ENCODE data around the gene MYBPC3. TPM values are rescaled to one million over a fixed set of nuclear protein-coding genes. Genes with fewer than 3 reads are reported as not detected.

Gene MYBPC3
- total RNA-seq, 1 experiment from 2014 or later, result 0.67 TPM

- Histone ChIP-seq H3K27me3 (ENCODE audit: low read length) (no peaks in the 10 kb centered on the region), H3K9me3 (ENCODE audit: low read length) (no peaks in the 10 kb centered on the region), H3K4me2 (ENCODE audit: low read depth, low read length, poor library complexity, severe bottlenecking) (peak within 1 kb of the TSS; percentile 84), H3K9me2 (replicated peaks; ENCODE audit: insufficient read depth, low read length) (no peaks in the 10 kb centered on the region), H3K9ac (ENCODE audit: low read length) (peak within 1 kb of the TSS; percentile 90), H3K4me3 (ENCODE audit: low read length) (peak within 1 kb of the TSS; percentile 84), H4K20me1 (ENCODE audit: insufficient read depth, low read depth, low read length) (peaks cover 17% of the 10 kb centered on the region), H3K79me2 (ENCODE audit: low read length) (peaks cover 57% of the 10 kb centered on the region), H3K4me1 (ENCODE audit: low read length) (peaks cover 37% of the 10 kb centered on the region), H3K36me3 (ENCODE audit: insufficient read depth, low read length) (peaks cover 21% of the 10 kb centered on the region), H2AFZ (ENCODE audit: low read length) (no peak within 1 kb of the TSS), H3K27ac (ENCODE audit: low read length) (peak within 1 kb of the TSS; percentile 93)
- DNase-seq, result peak; percentile 96
Observed at GRCh38 chr11:47378010-47378835, 25.7 kb upstream of the MYBPC3 start, which contains the start of gene SPI1. TSS of gene SPI1 (minus strand) at chr11:47378547. CDS start at chr11:47378353, 194 bp downstream.

- no peak for DNase-seq
- Histone ChIP-seq H3K27ac (ENCODE audit: low read length) (peak overlapping the region; percentile 93), H3K27me3 (ENCODE audit: low read length) (no peaks in the 10 kb centered on the region), H3K4me3 (ENCODE audit: low read length) (peak overlapping the region; percentile 84), H3K4me1 (ENCODE audit: low read length) (peaks cover 37% of the 10 kb centered on the region), H3K9me3 (ENCODE audit: low read length) (no peaks in the 10 kb centered on the region), H4K20me1 (ENCODE audit: insufficient read depth, low read depth, low read length) (peaks cover 17% of the 10 kb centered on the region), H2AFZ (ENCODE audit: low read length) (no peak overlapping the region), H3K36me3 (ENCODE audit: insufficient read depth, low read length) (peaks cover 23% of the 10 kb centered on the region), H3K9ac (ENCODE audit: low read length) (peak overlapping the region; percentile 90), H3K79me2 (ENCODE audit: low read length) (peaks cover 62% of the 10 kb centered on the region), H3K9me2 (replicated peaks; ENCODE audit: insufficient read depth, low read length) (no peaks in the 10 kb centered on the region), H3K4me2 (ENCODE audit: low read depth, low read length, poor library complexity, severe bottlenecking) (peak overlapping the region; percentile 84)
Observed at GRCh38 chr11:47377571-47378009, 25.1 kb upstream of the MYBPC3 start.

GRCh38 chr11:47376525-47377371, 24.2 kb upstream of the MYBPC3 start:
- peak overlapping the region; percentile 90 for H3K9ac ChIP-seq (ENCODE audit: low read length)
- DNase-seq, result peak; percentile 65
- H3K4me1 ChIP-seq (ENCODE audit: low read length), result peaks cover 37% of the 10 kb centered on the region
- H3K27me3 ChIP-seq (ENCODE audit: low read length), result no peaks in the 10 kb centered on the region
- H3K79me2 ChIP-seq (ENCODE audit: low read length), result peaks cover 70% of the 10 kb centered on the region
- H3K4me2 ChIP-seq (ENCODE audit: low read depth, low read length, poor library complexity, severe bottlenecking), result peak overlapping the region; percentile 84
- H3K27ac ChIP-seq (ENCODE audit: low read length), result peak overlapping the region; percentile 93
- no peaks in the 10 kb centered on the region for H3K9me3 ChIP-seq (ENCODE audit: low read length)
- peak overlapping the region; percentile 84 for H3K4me3 ChIP-seq (ENCODE audit: low read length)
- peaks cover 27% of the 10 kb centered on the region for H3K36me3 ChIP-seq (ENCODE audit: insufficient read depth, low read length)
- H3K9me2 ChIP-seq (replicated peaks; ENCODE audit: insufficient read depth, low read length), result no peaks in the 10 kb centered on the region
- peaks cover 17% of the 10 kb centered on the region for H4K20me1 ChIP-seq (ENCODE audit: insufficient read depth, low read depth, low read length)
- H2AFZ ChIP-seq (ENCODE audit: low read length), result no peak overlapping the region

GRCh38 chr11:47376107-47376524, 23.6 kb upstream of the MYBPC3 start:
- H3K4me2 ChIP-seq (ENCODE audit: low read depth, low read length, poor library complexity, severe bottlenecking), result peak overlapping the region; percentile 84
- peaks cover 17% of the 10 kb centered on the region for H4K20me1 ChIP-seq (ENCODE audit: insufficient read depth, low read depth, low read length)
- H3K27ac ChIP-seq (ENCODE audit: low read length), result peak overlapping the region; percentile 93
- H3K4me3 ChIP-seq (ENCODE audit: low read length), result peak overlapping the region; percentile 84
- H3K4me1 ChIP-seq (ENCODE audit: low read length), result peaks cover 37% of the 10 kb centered on the region
- H3K9me2 ChIP-seq (replicated peaks; ENCODE audit: insufficient read depth, low read length), result no peaks in the 10 kb centered on the region
- H3K36me3 ChIP-seq (ENCODE audit: insufficient read depth, low read length), result peaks cover 27% of the 10 kb centered on the region
- no peak for DNase-seq
- H3K9ac ChIP-seq (ENCODE audit: low read length), result peak overlapping the region; percentile 90
- no peaks in the 10 kb centered on the region for H3K9me3 ChIP-seq (ENCODE audit: low read length)
- no peaks in the 10 kb centered on the region for H3K27me3 ChIP-seq (ENCODE audit: low read length)
- H2AFZ ChIP-seq (ENCODE audit: low read length), result no peak overlapping the region
- peaks cover 74% of the 10 kb centered on the region for H3K79me2 ChIP-seq (ENCODE audit: low read length)

GRCh38 chr11:47375546-47376085, 23.1 kb upstream of the MYBPC3 start:
- peak overlapping the region; percentile 90 for H3K9ac ChIP-seq (ENCODE audit: low read length)
- no peak for DNase-seq
- peaks cover 78% of the 10 kb centered on the region for H3K79me2 ChIP-seq (ENCODE audit: low read length)
- no peaks in the 10 kb centered on the region for H3K9me3 ChIP-seq (ENCODE audit: low read length)
- H4K20me1 ChIP-seq (ENCODE audit: insufficient read depth, low read depth, low read length), result peaks cover 17% of the 10 kb centered on the region
- H3K27me3 ChIP-seq (ENCODE audit: low read length), result no peaks in the 10 kb centered on the region
- peak overlapping the region; percentile 84 for H3K4me2 ChIP-seq (ENCODE audit: low read depth, low read length, poor library complexity, severe bottlenecking)
- H3K27ac ChIP-seq (ENCODE audit: low read length), result peak overlapping the region; percentile 93
- H3K4me1 ChIP-seq (ENCODE audit: low read length), result peaks cover 37% of the 10 kb centered on the region
- H3K36me3 ChIP-seq (ENCODE audit: insufficient read depth, low read length), result peaks cover 27% of the 10 kb centered on the region
- no peaks in the 10 kb centered on the region for H3K9me2 ChIP-seq (replicated peaks; ENCODE audit: insufficient read depth, low read length)
- no peak overlapping the region for H2AFZ ChIP-seq (ENCODE audit: low read length)
- peak overlapping the region; percentile 84; the same call in 1 of the 2 replicates for H3K4me3 ChIP-seq (ENCODE audit: low read length)

- Histone ChIP-seq H3K27ac (ENCODE audit: low read length) (0 out of 2 replicates have a peak overlapping the region, but pooled peaks have one; percentile 93), H2AFZ (ENCODE audit: low read length) (no peak overlapping the region), H3K4me2 (ENCODE audit: low read depth, low read length, poor library complexity, severe bottlenecking) (peak overlapping the region; percentile 18), H3K9me2 (replicated peaks; ENCODE audit: insufficient read depth, low read length) (no peaks in the 10 kb centered on the region), H3K36me3 (ENCODE audit: insufficient read depth, low read length) (peaks cover 27% of the 10 kb centered on the region), H3K4me3 (ENCODE audit: low read length) (no peak overlapping the region), H4K20me1 (ENCODE audit: insufficient read depth, low read depth, low read length) (peaks cover 17% of the 10 kb centered on the region), H3K27me3 (ENCODE audit: low read length) (no peaks in the 10 kb centered on the region), H3K9ac (ENCODE audit: low read length) (no peak overlapping the region), H3K79me2 (ENCODE audit: low read length) (peaks cover 81% of the 10 kb centered on the region), H3K9me3 (ENCODE audit: low read length) (no peaks in the 10 kb centered on the region), H3K4me1 (ENCODE audit: low read length) (peaks cover 37% of the 10 kb centered on the region)
- DNase-seq, result no peak
Observed at GRCh38 chr11:47375020-47375419, 22.5 kb upstream of the MYBPC3 start.

- Histone ChIP-seq H3K27me3 (ENCODE audit: low read length) (no peaks in the 10 kb centered on the region), H3K36me3 (ENCODE audit: insufficient read depth, low read length) (peaks cover 29% of the 10 kb centered on the region), H3K4me2 (ENCODE audit: low read depth, low read length, poor library complexity, severe bottlenecking) (peak overlapping the region; percentile 18), H2AFZ (ENCODE audit: low read length) (no peak overlapping the region), H3K27ac (ENCODE audit: low read length) (0 out of 2 replicates have a peak overlapping the region, but pooled peaks have one; percentile 93), H3K4me1 (ENCODE audit: low read length) (peaks cover 37% of the 10 kb centered on the region), H3K4me3 (ENCODE audit: low read length) (no peak overlapping the region), H3K9ac (ENCODE audit: low read length) (no peak overlapping the region), H3K9me3 (ENCODE audit: low read length) (no peaks in the 10 kb centered on the region), H4K20me1 (ENCODE audit: insufficient read depth, low read depth, low read length) (peaks cover 17% of the 10 kb centered on the region), H3K79me2 (ENCODE audit: low read length) (peaks cover 85% of the 10 kb centered on the region), H3K9me2 (replicated peaks; ENCODE audit: insufficient read depth, low read length) (no peaks in the 10 kb centered on the region)
- DNase-seq, result no peak
Observed at GRCh38 chr11:47374720-47375019, 22.2 kb upstream of the MYBPC3 start.

Data from Karpas-422 (cell line).